ENCODE data around the gene TAGLN3. TPM values are rescaled to one million over a fixed set of nuclear protein-coding genes. Genes with fewer than 3 reads are reported as not detected.

Gene TAGLN3
- total RNA-seq, result 0.19 and 0.85 TPM in 2 replicates

GRCh38 chr3:111998636-111999483 lies at the start of gene TAGLN3:
Gene TAGLN3, plus strand, starts transcription at chr3:111998922. Its CDS starts 501 bp downstream, at chr3:111999423.
- peak; percentile 34 for DNase-seq

GRCh38 chr3:111949712-111950111 lies 49.0 kb upstream of the TAGLN3 start:
- no peak for DNase-seq

- no peak for DNase-seq
Measured at GRCh38 chr3:111951032-111951431, 47.7 kb upstream of the TAGLN3 start.

GRCh38 chr3:111952086-111952485 lies 46.6 kb upstream of the TAGLN3 start:
- DNase-seq, result no peak

GRCh38 chr3:111952866-111953450 lies 45.8 kb upstream of the TAGLN3 start:
- no peak for DNase-seq

GRCh38 chr3:111954228-111954990 lies 44.3 kb upstream of the TAGLN3 start:
- DNase-seq, result peak; percentile 63

- DNase-seq, result no peak
Measured at GRCh38 chr3:111955876-111956275, 42.8 kb upstream of the TAGLN3 start.

- DNase-seq, result no peak
Measured at GRCh38 chr3:111956449-111956848, 42.3 kb upstream of the TAGLN3 start.

- peak; percentile 92 for DNase-seq
Measured at GRCh38 chr3:111956995-111957734, 41.6 kb upstream of the TAGLN3 start.

GRCh38 chr3:111961461-111962164 lies 37.1 kb upstream of the TAGLN3 start:
- no peak for DNase-seq

GRCh38 chr3:111963424-111963823 lies 35.3 kb upstream of the TAGLN3 start:
- DNase-seq, result peak; percentile 44

- DNase-seq, result no peak
Measured at GRCh38 chr3:111965484-111965883, 33.2 kb upstream of the TAGLN3 start.

- DNase-seq, result peak; percentile 78
Measured at GRCh38 chr3:111967068-111967467, 31.7 kb upstream of the TAGLN3 start.

GRCh38 chr3:111967651-111968274 lies 31.0 kb upstream of the TAGLN3 start:
- peak; percentile 92 for DNase-seq

- no peak for DNase-seq
Measured at GRCh38 chr3:111968319-111969054, 30.2 kb upstream of the TAGLN3 start.

GRCh38 chr3:111970376-111970775 lies 28.3 kb upstream of the TAGLN3 start:
- DNase-seq, result no peak

- no peak for DNase-seq
Measured at GRCh38 chr3:111971533-111972130, 27.1 kb upstream of the TAGLN3 start.

- DNase-seq, result no peak
Measured at GRCh38 chr3:111972891-111973290, 25.8 kb upstream of the TAGLN3 start.

- no peak for DNase-seq
Measured at GRCh38 chr3:111975131-111975530, 23.6 kb upstream of the TAGLN3 start.

GRCh38 chr3:111976254-111976653 lies 22.5 kb upstream of the TAGLN3 start:
- DNase-seq, result no peak
